Astrocyte (in vitro differentiated cells and primary cell): ENCODE measurements around the gene POGZ.
"Not testable (repeated sequence)": the region's sequence is repeated elsewhere in the genome, so short reads cannot be mapped to it uniquely, and the experiment has no call there.

Experiments
- CTCF ChIP-seq: IDR thresholded peaks from 2 replicates; pipeline ENCODE4 v1.5.1; 2011; ENCODE audit warnings: low read depth, mild to moderate bottlenecking, inconsistent platforms, low read length, moderate library complexity; ENCODE audit not compliant: insufficient read depth
- EZH2 ChIP-seq: IDR thresholded peaks from 2 replicates; pipeline ENCODE4 v1.6.1; 2012; ENCODE audit warnings: mild to moderate bottlenecking, low read length, inconsistent platforms; ENCODE audit not compliant: insufficient read depth

- TF ChIP-seq CTCF, EZH2: not testable (repeated sequence)
Observed at GRCh38 chr1:151390221-151391078, 68.8 kb downstream of the POGZ start.
